ENCODE results near the gene KIAA1958. TPM values are rescaled to one million over a fixed set of nuclear protein-coding genes. Genes with fewer than 3 reads are reported as not detected.

Gene KIAA1958
- total and polyA plus RNA-seq, 7 experiments from 2014 or later, result 3.2 to 8.3 (median 6.4) TPM

DNA sequence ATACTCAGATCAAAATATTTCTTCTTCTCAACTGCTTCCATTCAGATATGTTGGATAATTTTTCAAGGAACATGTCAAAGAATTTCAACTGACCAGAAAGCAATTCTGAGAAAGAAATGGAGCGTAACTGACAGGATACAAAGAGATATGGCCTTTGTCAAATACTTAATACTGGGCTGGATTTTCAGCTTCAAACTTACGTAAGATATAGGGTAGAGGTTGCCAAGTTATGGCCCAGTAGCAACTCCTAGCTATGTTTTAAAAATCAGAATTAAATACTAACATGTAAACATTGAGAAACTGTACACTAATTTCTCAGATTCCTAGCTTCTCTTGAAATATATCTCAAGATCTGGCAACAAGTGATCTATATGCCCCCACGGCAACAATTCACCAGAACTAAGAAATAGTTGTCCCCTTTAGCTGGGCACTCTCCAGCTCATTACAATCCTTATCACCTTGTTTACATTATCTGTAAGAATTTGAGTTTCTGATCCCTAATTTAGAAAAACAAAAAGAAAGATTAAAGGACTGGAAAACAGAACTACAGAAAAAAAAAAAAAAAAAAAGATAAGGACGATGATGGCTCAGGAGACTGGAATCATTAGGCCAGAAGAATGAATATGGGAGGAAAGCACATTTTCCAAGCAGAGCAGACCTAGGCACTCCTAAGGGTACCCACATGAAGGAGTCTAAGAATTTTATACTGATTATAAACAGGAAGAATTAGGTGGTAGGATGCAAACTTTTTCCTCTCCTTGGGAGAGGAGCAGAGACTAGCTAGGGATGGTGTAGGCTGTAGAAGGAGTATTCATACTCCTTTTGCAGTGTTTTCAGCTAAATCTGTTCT, 208.3 kb downstream of the KIAA1958 start:
- no peak for DNase-seq
- Mint-ChIP-seq H3K4me1 (peaks cover 4 to 16% (median 10%) of the 10 kb centered on the region in 7 donors), H3K27ac (peak overlapping the region in 2 of 9 donors; percentile 49 to 62), H3K9me3 (no peaks in the 10 kb centered on the region), H3K27me3 (no peaks in the 10 kb centered on the region), H3K36me3 (peaks cover 11 to 59% (median 36%) of the 10 kb centered on the region in 5 donors), H3K4me3 (no peak overlapping the region)
- H3K9me3 ChIP-seq (ENCODE audit: control insufficient read depth in 2 of 3, low read length in 3 of 3), result no peaks in the 10 kb centered on the region
- no peak overlapping the region for H3K4me3 ChIP-seq (ENCODE audit: low read length)
- H3K4me1 ChIP-seq (ENCODE audit: control insufficient read depth in 2 of 2, insufficient read depth in 2 of 2, low read length in 2 of 2), result no peaks in the 10 kb centered on the region
- ATAC-seq, result no peak
- intact Hi-C loops (cut with micrococcal nuclease), result no loop called here
- no peaks in the 10 kb centered on the region for H3K27me3 ChIP-seq (ENCODE audit: control insufficient read depth in 2 of 2, insufficient read depth in 2 of 2, low read length in 2 of 2)
- ChIA-PET POLR2A (no interaction called here), CTCF (interaction anchor here (0.6 kb wide), 1 partner anchor 306 kb away, joined by 5 read pairs; no protein-coding TSS in a partner anchor)
- peaks cover 0 to 50% (median 8%) of the 10 kb centered on the region in 3 experiments for H3K36me3 ChIP-seq (ENCODE audit: control insufficient read depth in 2 of 3, insufficient read depth in 3 of 3, low read length in 3 of 3)
- H3K27ac ChIP-seq (ENCODE audit: low read depth, low read length), result no peak overlapping the region

GRCh38 chr9:112696461-112696860, 209.8 kb downstream of the KIAA1958 start:
- peaks cover 5 to 17% (median 10%) of the 10 kb centered on the region in 7 donors for H3K4me1 Mint-ChIP-seq
- no peak for ATAC-seq
- POLR2A ChIA-PET, result no interaction called here
- no peaks in the 10 kb centered on the region for H3K27me3 Mint-ChIP-seq
- no peak overlapping the region for H3K4me3 ChIP-seq (ENCODE audit: low read length)
- H3K27ac Mint-ChIP-seq, result peak overlapping the region in 2 of 9 donors; percentile 12 to 14
- no peak overlapping the region for H3K27ac ChIP-seq (ENCODE audit: low read depth, low read length)
- CTCF ChIA-PET, result no interaction called here
- H3K4me3 Mint-ChIP-seq, result no peak overlapping the region
- no peaks in the 10 kb centered on the region for H3K4me1 ChIP-seq (ENCODE audit: control insufficient read depth in 2 of 2, insufficient read depth in 2 of 2, low read length in 2 of 2)
- H3K36me3 Mint-ChIP-seq, result peaks cover 4 to 56% (median 31%) of the 10 kb centered on the region in 5 donors
- H3K9me3 Mint-ChIP-seq, result no peaks in the 10 kb centered on the region
- DNase-seq, result no peak
- H3K27me3 ChIP-seq (ENCODE audit: control insufficient read depth in 2 of 2, insufficient read depth in 2 of 2, low read length in 2 of 2), result no peaks in the 10 kb centered on the region
- intact Hi-C loops (cut with micrococcal nuclease), result no loop called here
- no peaks in the 10 kb centered on the region for H3K9me3 ChIP-seq (ENCODE audit: control insufficient read depth in 2 of 3, low read length in 3 of 3)
- H3K36me3 ChIP-seq (ENCODE audit: control insufficient read depth in 2 of 3, insufficient read depth in 3 of 3, low read length in 3 of 3), result peaks cover 0 to 41% (median 8%) of the 10 kb centered on the region in 3 experiments

- no peaks in the 10 kb centered on the region for H3K27me3 Mint-ChIP-seq
- intact Hi-C loops (cut with micrococcal nuclease), result no loop called here
- H3K27ac Mint-ChIP-seq, result no peak overlapping the region
- H3K9me3 ChIP-seq (ENCODE audit: control insufficient read depth in 2 of 3, low read length in 3 of 3), result no peaks in the 10 kb centered on the region
- H3K27me3 ChIP-seq (ENCODE audit: control insufficient read depth in 2 of 2, insufficient read depth in 2 of 2, low read length in 2 of 2), result no peaks in the 10 kb centered on the region
- H3K27ac ChIP-seq (ENCODE audit: low read depth, low read length), result no peak overlapping the region
- H3K36me3 Mint-ChIP-seq, result peaks cover 4 to 41% (median 22%) of the 10 kb centered on the region in 5 donors
- DNase-seq (no peak), ATAC-seq (no peak)
- no peaks in the 10 kb centered on the region for H3K4me1 ChIP-seq (ENCODE audit: control insufficient read depth in 2 of 2, insufficient read depth in 2 of 2, low read length in 2 of 2)
- H3K36me3 ChIP-seq (ENCODE audit: control insufficient read depth in 2 of 3, insufficient read depth in 3 of 3, low read length in 3 of 3), result peaks cover 0 to 20% (median 3%) of the 10 kb centered on the region in 3 experiments
- no peak overlapping the region for H3K4me3 ChIP-seq (ENCODE audit: low read length)
- H3K4me1 Mint-ChIP-seq, result peaks cover 7 to 24% (median 16%) of the 10 kb centered on the region in 7 donors
- ChIA-PET POLR2A (no interaction called here), CTCF (no interaction called here)
- no peaks in the 10 kb centered on the region for H3K9me3 Mint-ChIP-seq
- no peak overlapping the region for H3K4me3 Mint-ChIP-seq
Measured at GRCh38 chr9:112699230-112699629, 212.6 kb downstream of the KIAA1958 start.

DNA sequence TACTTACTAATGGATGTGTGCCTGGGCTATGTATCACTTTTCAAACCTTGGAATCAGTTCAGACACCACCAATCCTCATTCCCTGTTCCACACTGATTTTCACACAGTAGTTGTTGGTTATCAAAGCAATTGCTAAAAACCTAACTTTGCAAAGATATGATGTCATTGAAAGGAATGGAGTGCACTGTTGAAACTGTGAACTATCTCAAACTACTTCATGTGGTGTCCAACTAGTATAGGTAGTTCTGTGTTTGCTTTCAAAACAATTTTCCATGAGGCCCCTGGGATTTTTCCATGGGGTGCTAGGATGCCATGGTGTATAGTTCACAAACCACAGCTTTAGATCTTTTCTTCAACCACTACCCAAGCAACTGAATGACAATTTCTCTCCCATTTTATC, 213.5 kb downstream of the KIAA1958 start:
- H3K4me3 ChIP-seq (ENCODE audit: low read length), result no peak overlapping the region

GRCh38 chr9:112703304-112703703, 216.7 kb downstream of the KIAA1958 start:
- peaks cover 0 to 10% (median 3%) of the 10 kb centered on the region in 3 experiments for H3K36me3 ChIP-seq (ENCODE audit: control insufficient read depth in 2 of 3, insufficient read depth in 3 of 3, low read length in 3 of 3)
- H3K4me3 ChIP-seq (ENCODE audit: low read length), result no peak overlapping the region
- intact Hi-C loops (cut with micrococcal nuclease), result no loop called here
- peaks cover 3 to 31% (median 15%) of the 10 kb centered on the region in 5 donors for H3K36me3 Mint-ChIP-seq
- no peaks in the 10 kb centered on the region for H3K9me3 Mint-ChIP-seq
- H3K27me3 Mint-ChIP-seq, result no peaks in the 10 kb centered on the region
- no peak for ATAC-seq
- peak overlapping the region in 3 of 9 donors; percentile 1 to 46 (median 8) for H3K27ac Mint-ChIP-seq
- no peaks in the 10 kb centered on the region for H3K4me1 ChIP-seq (ENCODE audit: control insufficient read depth in 2 of 2, insufficient read depth in 2 of 2, low read length in 2 of 2)
- H3K4me1 Mint-ChIP-seq, result peaks cover 15 to 41% (median 32%) of the 10 kb centered on the region in 7 donors
- ChIA-PET POLR2A (no interaction called here), CTCF (no interaction called here)
- no peak for DNase-seq
- H3K27me3 ChIP-seq (ENCODE audit: control insufficient read depth in 2 of 2, insufficient read depth in 2 of 2, low read length in 2 of 2), result no peaks in the 10 kb centered on the region
- H3K9me3 ChIP-seq (ENCODE audit: control insufficient read depth in 2 of 3, low read length in 3 of 3), result no peaks in the 10 kb centered on the region
- no peak overlapping the region for H3K27ac ChIP-seq (ENCODE audit: low read depth, low read length)
- H3K4me3 Mint-ChIP-seq, result no peak overlapping the region

More for the DNA sequence above, 213.5 kb downstream of the KIAA1958 start:
- H3K27me3 ChIP-seq (ENCODE audit: control insufficient read depth in 2 of 2, insufficient read depth in 2 of 2, low read length in 2 of 2), result no peaks in the 10 kb centered on the region
- Mint-ChIP-seq H3K36me3 (peaks cover 4 to 40% (median 22%) of the 10 kb centered on the region in 5 donors), H3K27ac (no peak overlapping the region), H3K4me3 (no peak overlapping the region), H3K27me3 (no peaks in the 10 kb centered on the region), H3K4me1 (peaks cover 7 to 26% (median 16%) of the 10 kb centered on the region in 7 donors), H3K9me3 (no peaks in the 10 kb centered on the region)
- no peaks in the 10 kb centered on the region for H3K4me1 ChIP-seq (ENCODE audit: control insufficient read depth in 2 of 2, insufficient read depth in 2 of 2, low read length in 2 of 2)
- no peak overlapping the region for H3K27ac ChIP-seq (ENCODE audit: low read depth, low read length)
- H3K9me3 ChIP-seq (ENCODE audit: control insufficient read depth in 2 of 3, low read length in 3 of 3), result no peaks in the 10 kb centered on the region
- ATAC-seq (no peak), DNase-seq (no peak)
- ChIA-PET POLR2A (no interaction called here), CTCF (no interaction called here)
- intact Hi-C loops (cut with micrococcal nuclease), result no loop called here
- H3K36me3 ChIP-seq (ENCODE audit: control insufficient read depth in 2 of 3, insufficient read depth in 3 of 3, low read length in 3 of 3), result peaks cover 0 to 20% (median 3%) of the 10 kb centered on the region in 3 experiments

DNA sequence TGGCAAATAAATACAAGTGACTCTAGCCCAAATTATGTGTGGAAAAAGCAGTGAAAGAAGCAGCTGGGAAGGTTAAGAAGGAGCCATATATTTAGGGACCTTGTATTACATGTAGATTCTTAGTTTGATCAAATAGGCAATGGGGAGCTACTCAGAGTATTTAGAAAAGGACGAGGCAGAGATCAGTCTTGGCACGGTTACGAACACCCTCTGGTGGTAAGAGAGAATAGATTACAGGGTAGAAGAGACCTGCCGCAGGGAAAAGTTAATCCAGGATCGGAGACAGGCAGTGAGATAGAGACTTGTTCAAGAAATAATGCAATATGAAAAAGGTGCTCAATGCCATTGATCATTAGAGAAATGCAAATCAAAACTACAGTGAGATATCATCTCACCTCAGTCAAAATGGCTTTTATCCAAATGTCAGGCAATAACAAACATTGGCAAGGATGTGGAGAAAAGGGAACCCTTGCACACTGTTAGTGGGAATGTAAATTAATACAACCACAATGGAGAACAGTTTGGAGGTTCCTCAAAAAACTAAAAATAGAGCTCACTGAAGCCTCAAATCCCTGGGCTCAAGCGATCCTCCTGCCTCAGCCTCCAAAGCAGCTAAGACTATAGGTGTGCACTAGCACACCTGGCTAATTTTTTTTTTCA, 219.3 kb downstream of the KIAA1958 start:
- Histone ChIP-seq H3K36me3 (ENCODE audit: control insufficient read depth in 2 of 3, insufficient read depth in 3 of 3, low read length in 3 of 3) (peaks cover 0 to 6% (median 0%) of the 10 kb centered on the region in 3 experiments), H3K4me1 (ENCODE audit: control insufficient read depth in 2 of 2, insufficient read depth in 2 of 2, low read length in 2 of 2) (no peaks in the 10 kb centered on the region), H3K4me3 (ENCODE audit: low read length) (no peak overlapping the region), H3K27ac (ENCODE audit: low read depth, low read length) (no peak overlapping the region), H3K27me3 (ENCODE audit: control insufficient read depth in 2 of 2, insufficient read depth in 2 of 2, low read length in 2 of 2) (no peaks in the 10 kb centered on the region), H3K9me3 (ENCODE audit: control insufficient read depth in 2 of 3, low read length in 3 of 3) (no peaks in the 10 kb centered on the region)
- no peak for ATAC-seq
- Mint-ChIP-seq H3K4me1 (peaks cover 22 to 57% (median 40%) of the 10 kb centered on the region in 7 donors), H3K4me3 (no peak overlapping the region), H3K9me3 (no peaks in the 10 kb centered on the region), H3K27ac (no peak overlapping the region), H3K27me3 (no peaks in the 10 kb centered on the region), H3K36me3 (peaks cover 0 to 31% (median 10%) of the 10 kb centered on the region in 5 donors)
- intact Hi-C loops (cut with micrococcal nuclease), result no loop called here
- no peak for DNase-seq
- POLR2A ChIA-PET, result interaction anchor here (0.5 to 0.7 kb wide), 2 partner anchors 12 to 67 kb away, joined by 3 to 6 read pairs; no protein-coding TSS in a partner anchor
- CTCF ChIA-PET, result interaction anchor here (0.7 kb wide), 1 partner anchor 112 kb away, joined by 4 read pairs; no protein-coding TSS in a partner anchor

Data from naive thymus-derived CD4-positive, alpha-beta T cell (primary cell).